Nephron (organoid): ENCODE results near the gene LRRC71.

Experiments
- H3K27ac Mint-ChIP-seq, 3 experiments: 2 replicates each; pipeline ENCODE4 v1.8.0; 2020; ENCODE audit warnings: mixed read lengths in 3 of 3, mild to moderate bottlenecking in 2 of 3, moderate library complexity in 1 of 3
- H3K27me3 Mint-ChIP-seq: 2 replicates; pipeline ENCODE4 v1.8.0; 2021; ENCODE audit warnings: low read depth, mild to moderate bottlenecking, moderate library complexity, mixed read lengths
- H3K36me3 Mint-ChIP-seq: 2 replicates; pipeline ENCODE4 v1.8.0; 2020; ENCODE audit warnings: low read depth, mixed read lengths
- H3K4me1 Mint-ChIP-seq: 2 replicates; pipeline ENCODE4 v1.8.0; 2020; ENCODE audit warnings: mixed read lengths
- H3K4me3 Mint-ChIP-seq, 3 experiments: 2 replicates each; pipeline ENCODE4 v1.8.0; 2020; ENCODE audit warnings: mild to moderate bottlenecking in 3 of 3, mixed read lengths in 3 of 3, moderate library complexity in 2 of 3
- H3K9me3 Mint-ChIP-seq: 2 replicates; pipeline ENCODE4 v1.8.0; 2020; ENCODE audit warnings: mixed read lengths
- TF ChIP-seq, protein P1 (sequence below), 3 experiments: fragments of 200-600 bp; sonication (generic); IDR thresholded peaks; one replicate each; pipeline ENCODE4 v1.5.0; 2021; ENCODE audit warnings: antibody characterized with exemption in 3 of 3; ENCODE audit not compliant: unreplicated experiment in 3 of 3

Gene LRRC71

DNA sequence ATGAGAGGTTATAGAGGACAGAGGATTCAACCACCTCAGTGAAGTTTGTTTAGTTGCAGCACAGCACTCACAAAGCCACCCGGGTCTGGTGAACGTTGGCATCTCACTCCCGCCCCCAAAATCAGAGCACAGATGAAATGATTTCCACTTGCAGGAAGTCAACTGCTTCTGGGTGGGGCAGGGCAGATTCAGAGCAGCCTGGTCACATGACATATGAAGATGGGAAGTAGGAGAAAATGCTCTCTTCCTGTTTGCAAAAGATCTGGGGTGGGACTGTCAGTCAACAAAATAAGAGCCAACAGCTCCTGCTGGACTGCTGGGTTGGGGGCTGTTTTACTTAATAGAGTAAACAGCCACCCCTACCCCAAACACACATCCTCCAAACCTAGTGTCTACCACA lies 43.2 kb downstream of the LRRC71 start:
- H3K27ac Mint-ChIP-seq, result no peak overlapping the region
- H3K36me3 Mint-ChIP-seq, result peaks cover 87% of the 10 kb centered on the region
- H3K27me3 Mint-ChIP-seq, result no peaks in the 10 kb centered on the region
- H3K9me3 Mint-ChIP-seq, result no peaks in the 10 kb centered on the region
- no peaks in the 10 kb centered on the region for H3K4me1 Mint-ChIP-seq
- H3K4me3 Mint-ChIP-seq, result no peak overlapping the region
- TF ChIP-seq, protein P1, sequence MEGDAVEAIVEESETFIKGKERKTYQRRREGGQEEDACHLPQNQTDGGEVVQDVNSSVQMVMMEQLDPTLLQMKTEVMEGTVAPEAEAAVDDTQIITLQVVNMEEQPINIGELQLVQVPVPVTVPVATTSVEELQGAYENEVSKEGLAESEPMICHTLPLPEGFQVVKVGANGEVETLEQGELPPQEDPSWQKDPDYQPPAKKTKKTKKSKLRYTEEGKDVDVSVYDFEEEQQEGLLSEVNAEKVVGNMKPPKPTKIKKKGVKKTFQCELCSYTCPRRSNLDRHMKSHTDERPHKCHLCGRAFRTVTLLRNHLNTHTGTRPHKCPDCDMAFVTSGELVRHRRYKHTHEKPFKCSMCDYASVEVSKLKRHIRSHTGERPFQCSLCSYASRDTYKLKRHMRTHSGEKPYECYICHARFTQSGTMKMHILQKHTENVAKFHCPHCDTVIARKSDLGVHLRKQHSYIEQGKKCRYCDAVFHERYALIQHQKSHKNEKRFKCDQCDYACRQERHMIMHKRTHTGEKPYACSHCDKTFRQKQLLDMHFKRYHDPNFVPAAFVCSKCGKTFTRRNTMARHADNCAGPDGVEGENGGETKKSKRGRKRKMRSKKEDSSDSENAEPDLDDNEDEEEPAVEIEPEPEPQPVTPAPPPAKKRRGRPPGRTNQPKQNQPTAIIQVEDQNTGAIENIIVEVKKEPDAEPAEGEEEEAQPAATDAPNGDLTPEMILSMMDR (IDR thresholded peaks at IDR 0.05; ENCODE audit: unreplicated experiment in 3 of 3), result no peak

DNA sequence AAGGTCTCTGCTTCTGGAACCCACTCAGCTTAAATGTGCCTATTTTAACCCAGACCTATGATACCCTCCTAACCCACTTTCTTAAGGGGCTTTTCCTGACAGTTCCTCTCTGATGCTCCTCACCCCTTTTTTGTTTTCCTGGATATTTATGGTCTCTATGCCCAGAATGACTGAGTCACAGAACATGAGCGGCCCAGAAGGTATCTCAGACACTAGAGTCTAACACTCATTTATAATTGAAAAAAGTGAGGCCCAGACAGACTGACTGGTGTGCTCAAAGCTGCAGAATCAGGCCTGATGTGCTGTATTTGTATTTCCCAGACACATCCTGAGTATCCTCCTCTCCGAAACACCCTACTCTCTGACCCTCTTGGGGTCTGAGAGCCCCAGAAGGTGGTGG lies 44.0 kb downstream of the LRRC71 start:
- no peak overlapping the region for H3K4me3 Mint-ChIP-seq
- no peaks in the 10 kb centered on the region for H3K9me3 Mint-ChIP-seq
- H3K36me3 Mint-ChIP-seq, result peaks cover 87% of the 10 kb centered on the region

DNA sequence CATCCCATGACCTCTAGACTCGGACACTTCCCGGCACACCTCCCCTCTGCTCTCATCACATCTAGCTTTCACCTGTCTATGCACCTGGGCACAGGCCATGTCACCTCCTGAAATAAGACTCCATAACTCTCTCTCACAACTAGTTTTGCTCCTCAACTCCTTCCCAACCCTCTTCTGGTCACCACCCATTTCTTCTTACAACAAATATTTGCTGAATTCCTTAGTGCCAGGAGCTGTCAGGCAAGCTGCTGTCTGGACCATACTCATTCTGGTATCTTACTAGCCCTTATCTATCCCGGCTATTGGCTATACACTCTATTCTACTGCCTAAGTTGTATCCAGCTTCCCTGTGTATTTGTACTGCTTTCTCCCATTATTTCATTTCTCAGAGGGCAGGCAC lies 49.1 kb downstream of the LRRC71 start:
- Mint-ChIP-seq H3K4me3 (no peak overlapping the region), H3K27ac (no peak overlapping the region)

More for the DNA sequence above, 44.0 kb downstream of the LRRC71 start:
- no peaks in the 10 kb centered on the region for H3K27me3 Mint-ChIP-seq
- no peaks in the 10 kb centered on the region for H3K4me1 Mint-ChIP-seq
- TF ChIP-seq, protein P1 (IDR thresholded peaks at IDR 0.05; ENCODE audit: unreplicated experiment in 3 of 3), result no peak
- no peak overlapping the region for H3K27ac Mint-ChIP-seq

DNA sequence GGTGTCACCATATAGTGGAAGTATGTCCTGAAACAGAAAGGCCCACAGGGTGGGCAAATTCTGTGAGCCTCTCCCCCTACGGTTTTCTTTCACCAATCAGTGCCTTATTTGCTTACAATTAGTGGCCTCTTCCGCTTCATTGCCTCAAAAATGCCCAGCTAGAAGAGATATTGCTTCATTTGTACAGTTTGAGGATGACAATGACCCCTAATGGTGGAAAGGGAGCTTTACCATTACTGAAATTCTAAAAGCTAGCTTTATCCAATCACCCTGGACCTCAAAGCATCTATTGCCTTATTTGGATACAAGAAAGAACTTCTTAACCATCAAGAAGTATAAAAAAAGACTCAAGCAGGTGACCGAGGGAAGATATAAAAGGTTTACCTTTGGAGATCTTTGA lies 49.6 kb downstream of the LRRC71 start:
- Mint-ChIP-seq H3K27ac (no peak overlapping the region), H3K27me3 (no peaks in the 10 kb centered on the region), H3K4me1 (no peaks in the 10 kb centered on the region), H3K9me3 (no peaks in the 10 kb centered on the region), H3K4me3 (no peak overlapping the region), H3K36me3 (peaks cover 85% of the 10 kb centered on the region)
- TF ChIP-seq, protein P1 (IDR thresholded peaks at IDR 0.05; ENCODE audit: unreplicated experiment in 3 of 3), result peak in 1 of 3 experiments; percentile 8

More for the DNA sequence above, 49.1 kb downstream of the LRRC71 start:
- no peaks in the 10 kb centered on the region for H3K4me1 Mint-ChIP-seq
- peaks cover 81% of the 10 kb centered on the region for H3K36me3 Mint-ChIP-seq
- H3K9me3 Mint-ChIP-seq, result no peaks in the 10 kb centered on the region
- H3K27me3 Mint-ChIP-seq, result no peaks in the 10 kb centered on the region
- TF ChIP-seq, protein P1 (IDR thresholded peaks at IDR 0.05; ENCODE audit: unreplicated experiment in 3 of 3), result no peak

DNA sequence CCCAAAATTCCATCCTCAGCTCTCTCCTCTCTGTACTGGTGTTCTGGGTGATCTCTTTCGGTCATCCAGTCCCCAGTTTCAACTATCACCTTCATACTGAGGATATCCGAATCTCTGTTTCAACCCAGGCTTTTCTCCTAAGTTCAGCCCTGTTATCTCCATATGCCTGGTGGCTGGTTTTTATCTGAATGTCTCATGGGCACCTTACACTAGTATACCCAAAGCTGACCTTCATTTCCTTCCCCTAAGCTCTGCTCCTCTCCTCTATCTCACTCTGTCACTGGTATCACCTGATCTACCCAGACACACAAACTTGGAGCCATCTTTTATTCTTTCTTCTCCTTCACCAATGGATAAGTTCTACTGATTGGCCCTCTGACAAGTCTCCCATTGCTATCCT lies 53.0 kb downstream of the LRRC71 start:
- Mint-ChIP-seq H3K27me3 (no peaks in the 10 kb centered on the region), H3K36me3 (peaks cover 90% of the 10 kb centered on the region), H3K4me3 (no peak overlapping the region), H3K4me1 (no peaks in the 10 kb centered on the region), H3K9me3 (no peaks in the 10 kb centered on the region), H3K27ac (no peak overlapping the region)
- TF ChIP-seq, protein P1 (IDR thresholded peaks at IDR 0.05; ENCODE audit: unreplicated experiment in 3 of 3), result no peak

DNA sequence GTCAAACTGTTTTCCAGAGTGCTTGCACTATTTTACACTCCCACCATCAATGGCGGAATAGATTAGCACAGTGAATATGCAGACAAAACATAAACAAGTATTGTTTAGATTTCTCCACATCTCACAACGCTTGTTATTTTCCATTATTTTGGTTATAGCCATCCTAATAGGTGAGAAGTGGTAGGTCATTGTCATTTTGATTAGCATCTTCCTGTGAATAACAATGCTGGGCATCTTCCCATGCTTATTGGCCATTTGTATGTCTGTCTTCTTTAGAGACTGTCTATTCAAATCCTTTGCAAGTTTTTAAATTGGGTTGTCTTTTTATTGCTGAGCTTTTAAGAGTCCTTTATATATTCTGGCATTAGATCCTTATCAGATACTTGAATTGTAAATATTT lies 54.7 kb downstream of the LRRC71 start:
- no peaks in the 10 kb centered on the region for H3K4me1 Mint-ChIP-seq
- H3K4me3 Mint-ChIP-seq, result no peak overlapping the region
- no peaks in the 10 kb centered on the region for H3K27me3 Mint-ChIP-seq
- TF ChIP-seq, protein P1 (IDR thresholded peaks at IDR 0.05; ENCODE audit: unreplicated experiment in 3 of 3), result no peak
- H3K27ac Mint-ChIP-seq, result no peak overlapping the region
- peaks cover 84% of the 10 kb centered on the region for H3K36me3 Mint-ChIP-seq
- H3K9me3 Mint-ChIP-seq, result no peaks in the 10 kb centered on the region
